GM18867 (cell line): ENCODE measurements around the gene ERGIC1.

ENCODE experiments used
- ATAC-seq: cut with Tn5 transposase; IDR thresholded peaks from one replicate; pipeline ENCODE4 v1.9.1; 2021; ENCODE audit warnings: mild to moderate bottlenecking, moderate library complexity; ENCODE audit not compliant: unreplicated experiment

The ERGIC1 gene

GRCh38 chr5:172915514-172915913 lies 81.5 kb downstream of the ERGIC1 start:
- no peak for ATAC-seq

DNA sequence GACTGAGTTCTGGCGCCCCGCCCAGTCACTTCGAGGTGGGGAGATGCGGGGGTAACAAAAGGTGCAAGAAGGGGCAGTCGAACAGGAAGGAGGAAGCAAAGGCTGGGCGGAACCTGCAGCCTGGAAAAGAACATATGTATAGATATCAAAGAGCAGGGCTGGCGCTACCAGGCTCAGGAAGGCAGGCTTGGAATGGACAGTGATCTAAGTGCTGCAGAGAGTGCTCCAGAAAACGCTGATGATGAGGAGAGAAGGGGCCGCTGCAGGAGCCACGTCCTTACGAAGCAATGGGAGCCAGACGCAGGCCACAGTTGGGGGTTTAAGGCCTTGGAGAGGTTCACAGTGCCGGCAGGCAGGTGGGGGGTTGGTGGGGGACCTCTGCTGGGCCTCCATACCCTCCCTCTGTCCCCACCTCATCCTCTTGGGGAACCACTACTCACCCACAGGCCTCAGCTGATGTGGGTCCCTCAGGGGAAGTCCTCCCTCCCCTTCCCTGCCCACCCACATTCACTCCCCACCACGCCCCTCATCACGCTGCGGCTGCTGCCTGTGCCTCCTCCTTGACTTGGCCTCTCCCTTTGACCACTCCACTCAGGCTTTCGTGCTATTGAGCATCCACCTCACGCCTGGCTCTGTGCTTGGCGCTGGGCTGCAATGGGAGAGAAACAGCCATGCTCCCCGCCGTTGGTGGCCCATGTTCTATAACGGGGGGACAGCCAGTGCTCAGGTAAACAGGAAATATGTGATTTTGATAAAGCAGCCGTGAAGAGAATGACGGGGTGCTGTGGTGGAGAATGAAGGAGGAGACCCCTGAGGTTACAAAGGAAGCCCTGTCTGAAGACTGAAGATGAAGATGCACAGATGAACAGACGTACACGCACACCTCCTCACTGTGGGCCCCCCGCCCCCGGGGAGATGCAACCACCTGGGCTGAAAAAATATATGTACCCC lies 84.6 kb downstream of the ERGIC1 start:
- ATAC-seq = no peak

- ATAC-seq = no peak
Measured at GRCh38 chr5:172919525-172920446, 85.7 kb downstream of the ERGIC1 start.

GRCh38 chr5:172920447-172920849 lies 86.4 kb downstream of the ERGIC1 start:
- no peak for ATAC-seq

DNA sequence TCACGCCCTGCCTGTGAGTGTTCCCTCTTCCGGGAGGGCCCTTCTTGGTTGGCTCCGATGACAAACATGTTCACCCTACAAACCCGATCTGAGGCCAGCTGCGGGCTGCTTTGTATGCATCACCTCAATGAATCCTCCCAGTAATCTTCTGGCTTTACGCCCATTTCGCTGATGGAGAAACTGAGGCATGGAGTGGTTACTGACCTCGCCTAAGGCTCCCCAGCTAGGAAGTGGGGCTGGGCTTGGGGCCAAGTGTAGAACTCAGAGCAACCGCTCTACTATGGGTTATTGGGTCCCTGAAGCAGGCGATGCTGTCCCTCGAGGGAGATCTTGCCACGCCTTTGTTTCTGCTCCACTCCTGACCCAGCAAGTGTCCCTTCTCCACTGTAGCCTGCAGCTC lies 86.9 kb downstream of the ERGIC1 start:
- ATAC-seq = no peak

DNA sequence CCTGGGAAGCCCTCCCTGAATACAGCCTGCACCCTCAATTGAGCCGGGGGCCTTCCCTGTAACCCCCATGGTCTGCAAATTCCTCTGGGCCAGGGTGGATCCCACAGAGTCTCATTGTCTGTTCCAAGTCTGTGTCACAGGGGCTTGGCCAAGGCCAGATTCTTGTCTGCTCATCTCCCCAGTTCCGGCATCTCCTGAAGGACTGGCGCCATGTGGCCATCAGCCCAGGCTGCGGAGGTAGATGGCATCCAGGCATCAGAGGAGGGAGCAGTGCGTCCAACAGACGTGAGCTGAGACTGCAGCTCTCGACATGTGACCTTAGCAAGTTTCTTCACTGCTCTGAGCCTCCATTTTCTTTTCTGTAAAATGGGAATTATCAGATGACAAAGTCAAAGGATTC lies 87.9 kb downstream of the ERGIC1 start:
- no peak for ATAC-seq

DNA sequence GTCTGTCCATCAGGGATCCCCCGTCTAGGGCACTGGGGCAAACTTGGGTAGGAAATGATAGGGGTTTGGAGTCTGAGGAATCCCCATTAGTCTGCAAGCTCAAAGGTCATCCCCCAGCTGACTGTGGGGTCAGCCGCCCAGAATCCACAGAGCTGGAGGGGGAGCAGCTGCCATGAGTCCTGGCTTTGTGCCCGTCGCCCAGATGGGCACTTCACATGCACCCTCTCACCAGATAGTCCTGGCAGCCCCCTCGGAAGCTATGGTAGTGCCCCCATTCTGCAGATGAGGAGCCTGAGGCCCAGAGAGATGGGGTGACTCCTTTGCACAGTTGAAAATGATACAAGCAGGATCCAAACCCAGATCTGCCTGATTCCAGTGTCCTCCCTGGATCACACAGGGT lies 89.5 kb downstream of the ERGIC1 start:
- ATAC-seq = no peak

GRCh38 chr5:172925336-172925948 lies 91.4 kb downstream of the ERGIC1 start:
- ATAC-seq = no peak

GRCh38 chr5:172926008-172926523 lies 92.0 kb downstream of the ERGIC1 start:
- ATAC-seq = no peak

DNA sequence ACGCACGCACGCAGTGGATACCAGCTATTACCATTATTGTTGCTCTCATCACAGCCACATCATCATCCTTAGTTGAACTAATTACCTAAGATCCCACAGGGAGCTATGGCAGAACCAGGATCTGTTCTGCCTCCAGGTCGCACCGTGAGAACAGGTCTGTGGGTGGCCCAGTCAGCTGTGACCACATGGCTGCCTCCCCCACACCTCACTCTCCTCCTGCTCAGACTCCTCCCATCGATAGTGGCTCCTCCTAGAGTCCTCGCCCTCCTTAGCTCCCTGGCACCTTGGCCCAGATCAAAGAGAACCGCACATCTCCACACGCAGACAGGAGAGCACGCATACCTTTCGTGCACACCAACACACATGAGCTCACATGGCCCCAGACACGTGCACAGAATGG lies 92.7 kb downstream of the ERGIC1 start:
- ATAC-seq = no peak

DNA sequence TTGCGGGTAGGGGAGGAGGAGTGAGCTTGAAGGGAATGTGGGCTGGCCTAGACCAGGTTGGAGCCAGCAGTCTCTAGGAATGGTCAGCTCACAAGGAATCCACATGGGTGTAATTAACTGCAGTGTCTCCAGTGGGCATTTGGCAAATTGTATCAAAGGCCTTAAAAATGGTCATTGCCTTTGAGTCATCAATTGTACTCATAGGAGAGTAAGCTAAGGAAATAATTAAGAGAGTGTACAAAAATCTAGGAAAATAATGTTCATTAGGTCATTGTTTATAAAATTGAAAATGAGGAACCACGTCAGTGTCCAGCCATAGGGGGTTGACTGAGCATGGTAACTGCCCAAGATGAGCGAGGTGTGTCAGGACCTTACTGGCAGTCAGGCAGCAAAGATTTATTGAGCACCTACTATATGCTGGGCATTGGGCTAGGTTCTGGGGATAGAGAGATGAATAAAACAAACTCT lies 95.4 kb downstream of the ERGIC1 start:
- ATAC-seq = no peak

GRCh38 chr5:172931001-172931536 lies 97.0 kb downstream of the ERGIC1 start:
- ATAC-seq = no peak

GRCh38 chr5:172932313-172933017 lies 98.4 kb downstream of the ERGIC1 start:
- peak; percentile 76 for ATAC-seq

- no peak for ATAC-seq
Measured at GRCh38 chr5:172933238-172933637, 99.2 kb downstream of the ERGIC1 start.

DNA sequence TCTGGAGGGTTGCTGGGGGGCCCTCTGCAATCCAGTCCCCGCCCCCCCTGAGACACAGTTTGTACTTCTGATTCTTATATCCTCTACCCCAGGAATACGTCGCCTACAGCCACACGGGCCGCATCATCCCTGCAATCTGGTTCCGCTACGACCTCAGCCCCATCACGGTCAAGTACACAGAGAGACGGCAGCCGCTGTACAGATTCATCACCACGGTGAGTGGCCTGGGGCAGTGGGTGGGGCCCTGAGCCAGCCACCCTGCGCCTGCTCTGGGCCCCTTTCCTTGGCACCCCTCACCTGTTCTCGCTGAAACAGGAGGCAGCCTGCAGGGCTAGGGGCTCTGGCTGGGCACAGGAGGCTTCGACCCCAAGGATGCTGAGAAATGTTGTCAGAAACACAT lies 101.0 kb downstream of the ERGIC1 start:
- no peak for ATAC-seq

DNA sequence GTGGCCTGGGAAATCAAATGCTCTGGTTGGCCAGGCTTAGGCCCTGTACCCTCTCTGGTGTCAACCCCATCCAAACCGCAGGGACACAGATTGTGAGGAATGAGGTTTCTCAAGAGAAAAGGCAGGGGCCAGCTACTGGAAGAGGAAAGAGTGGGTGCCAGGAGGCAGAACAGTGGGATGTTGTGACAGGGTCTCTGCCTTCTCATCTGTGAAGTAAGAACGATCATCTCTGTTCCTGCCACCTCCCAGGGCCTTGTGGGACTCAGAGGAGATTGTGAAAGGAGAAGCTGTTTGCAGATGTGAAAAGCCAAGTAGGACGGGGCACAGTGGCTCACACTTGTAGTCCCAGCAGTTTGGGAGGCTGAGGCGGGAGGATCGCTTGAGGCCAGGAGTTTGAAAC lies 102.3 kb downstream of the ERGIC1 start:
- ATAC-seq = no peak

GRCh38 chr5:172939071-172939470 lies 105.0 kb downstream of the ERGIC1 start:
- ATAC-seq = no peak

DNA sequence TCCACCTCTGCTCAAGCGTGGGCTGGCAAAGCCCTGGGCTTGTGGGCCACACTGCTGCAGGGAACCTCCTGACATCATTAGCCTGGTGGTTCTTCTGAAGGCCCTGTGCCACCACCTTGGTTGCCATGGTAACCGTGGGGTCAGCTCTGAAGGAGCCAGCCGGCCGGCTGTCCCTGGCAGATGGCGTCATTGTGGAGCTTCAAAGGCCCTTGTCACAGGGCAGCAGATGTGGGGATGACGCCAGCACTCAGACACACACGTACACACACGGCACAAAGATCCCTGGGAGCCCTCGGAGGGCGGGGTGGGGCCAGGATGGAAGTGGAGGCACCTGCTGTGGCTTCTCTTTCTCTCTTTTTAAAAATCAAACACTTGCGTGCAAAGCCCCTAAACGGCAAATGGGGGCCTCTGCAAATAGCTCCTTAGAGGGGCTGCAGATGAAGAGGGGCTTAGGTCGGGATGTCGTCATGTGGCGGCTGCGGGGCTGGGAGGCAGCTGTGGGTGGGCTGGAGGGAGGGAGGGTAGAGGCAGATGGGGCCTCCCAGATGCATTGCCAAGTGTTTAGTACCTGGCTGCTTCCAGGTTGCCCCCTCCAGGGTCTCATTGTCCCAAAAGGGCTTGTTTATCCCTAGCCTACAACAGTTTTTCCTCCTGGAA lies 105.7 kb downstream of the ERGIC1 start:
- no peak for ATAC-seq

- ATAC-seq = no peak
Measured at GRCh38 chr5:172940268-172941066, 106.4 kb downstream of the ERGIC1 start.
